DOHH2 (cell line): ENCODE measurements around the gene SRP14.

Source experiments
- H3F3A ChIP-seq: fragments of 200-600 bp; sonication (generic), shearing (Covaris generic); 2 replicates; pipeline ENCODE4 v1.6.0; 2016; ENCODE audit warnings: antibody characterized with exemption, mild to moderate bottlenecking; ENCODE audit not compliant: control insufficient read depth, insufficient read depth
- H3K27ac ChIP-seq: fragments of 200-600 bp; sonication (generic); 2 replicates; pipeline ENCODE4 v1.5.1; 2014; ENCODE audit warnings: low read depth, mild to moderate bottlenecking, low read length, moderate library complexity
- H3K27me3 ChIP-seq: fragments of 200-600 bp; sonication (generic); 2 replicates; pipeline ENCODE4 v1.6.1; 2014; ENCODE audit warnings: mild to moderate bottlenecking, low read length, mixed read lengths; ENCODE audit not compliant: control insufficient read depth
- H3K36me3 ChIP-seq: fragments of 200-600 bp; sonication (generic); 2 replicates; pipeline ENCODE4 v1.6.1; 2014; ENCODE audit warnings: mild to moderate bottlenecking, low read length, moderate library complexity, mixed read lengths; ENCODE audit not compliant: control insufficient read depth
- H3K4me1 ChIP-seq: fragments of 200-600 bp; sonication (generic); 2 replicates; pipeline ENCODE4 v1.6.1; 2014; ENCODE audit warnings: mild to moderate bottlenecking, low read length, mixed read lengths; ENCODE audit not compliant: control insufficient read depth
- H3K4me2 ChIP-seq: fragments of 200-600 bp; sonication (generic); 2 replicates; pipeline ENCODE4 v1.6.0; 2014; ENCODE audit warnings: mild to moderate bottlenecking, low read length, moderate library complexity
- H3K4me3 ChIP-seq: fragments of 200-600 bp; sonication (generic); 2 replicates; pipeline ENCODE4 v1.5.1; 2014; ENCODE audit warnings: mild to moderate bottlenecking, low read length, mixed read lengths
- H3K79me2 ChIP-seq: fragments of 200-600 bp; sonication (generic); 2 replicates; pipeline ENCODE4 v1.6.1; 2014; ENCODE audit warnings: mild to moderate bottlenecking, low read length, mixed read lengths; ENCODE audit not compliant: control insufficient read depth
- H3K9me2 ChIP-seq: fragments of 200-600 bp; sonication (generic); replicated peaks from 2 replicates; pipeline ENCODE4 v1.6.1; 2014; ENCODE audit warnings: mild to moderate bottlenecking, low read length, mixed read lengths; ENCODE audit not compliant: control insufficient read depth
- H3K9me3 ChIP-seq: fragments of 200-600 bp; sonication (generic); 2 replicates; pipeline ENCODE4 v1.6.1; 2014; ENCODE audit warnings: antibody characterized with exemption, low read length, mixed read lengths; ENCODE audit not compliant: control insufficient read depth, insufficient read depth
- H4K20me1 ChIP-seq: fragments of 200-600 bp; sonication (generic); 2 replicates; pipeline ENCODE4 v1.6.0; 2014; ENCODE audit warnings: low read depth, mild to moderate bottlenecking, antibody characterized with exemption, low read length, moderate library complexity; ENCODE audit not compliant: control insufficient read depth, insufficient read depth
- CTCF ChIP-seq: fragments of 200-600 bp; sonication (generic); IDR thresholded peaks from one replicate; pipeline ENCODE4 v1.5.1; 2014; ENCODE audit warnings: antibody characterized with exemption, mild to moderate bottlenecking, low read depth, low read length; ENCODE audit not compliant: poor library complexity, severe bottlenecking
- EZH2phosphoT487 ChIP-seq: fragments of 200-600 bp; sonication (generic); IDR thresholded peaks from 2 replicates; pipeline ENCODE4 v1.6.1; 2017; ENCODE audit warnings: borderline replicate concordance, mild to moderate bottlenecking, antibody characterized with exemption, low read length, moderate library complexity, mixed read lengths

The SRP14 gene

GRCh38 chr15:40082195-40082883 lies 43.4 kb upstream of the SRP14 start:
- Histone ChIP-seq H3K79me2 (no peaks in the 10 kb centered on the region), H3K4me2 (peak overlapping the region; percentile 83), H4K20me1 (no peaks in the 10 kb centered on the region), H3K27me3 (no peaks in the 10 kb centered on the region), H3K4me3 (peak overlapping the region; percentile 64), H3K27ac (peak overlapping the region; percentile 79), H3K4me1 (peaks cover 58% of the 10 kb centered on the region), H3K9me3 (no peaks in the 10 kb centered on the region), H3K9me2 (no peaks in the 10 kb centered on the region), H3K36me3 (no peaks in the 10 kb centered on the region), H3F3A (peaks cover 24% of the 10 kb centered on the region)
- TF ChIP-seq CTCF = no peak
- no peak for TF ChIP-seq EZH2phosphoT487

GRCh38 chr15:40081691-40082194 lies 42.8 kb upstream of the SRP14 start:
- no peaks in the 10 kb centered on the region for H3K27me3 ChIP-seq
- H3K4me1 ChIP-seq = peaks cover 52% of the 10 kb centered on the region
- peak overlapping the region; percentile 79 for H3K27ac ChIP-seq
- no peaks in the 10 kb centered on the region for H3K79me2 ChIP-seq
- H3F3A ChIP-seq = peaks cover 24% of the 10 kb centered on the region
- H4K20me1 ChIP-seq = no peaks in the 10 kb centered on the region
- H3K9me3 ChIP-seq = no peaks in the 10 kb centered on the region
- H3K4me2 ChIP-seq = peak overlapping the region; percentile 83
- H3K9me2 ChIP-seq = no peaks in the 10 kb centered on the region
- no peaks in the 10 kb centered on the region for H3K36me3 ChIP-seq
- no peak for TF ChIP-seq CTCF
- TF ChIP-seq EZH2phosphoT487 = no peak
- peak overlapping the region; percentile 64 for H3K4me3 ChIP-seq

GRCh38 chr15:40080847-40081246 lies 41.9 kb upstream of the SRP14 start:
- H3F3A ChIP-seq = peaks cover 28% of the 10 kb centered on the region
- H3K79me2 ChIP-seq = no peaks in the 10 kb centered on the region
- H3K9me3 ChIP-seq = no peaks in the 10 kb centered on the region
- no peak overlapping the region for H3K4me3 ChIP-seq
- no peaks in the 10 kb centered on the region for H3K27me3 ChIP-seq
- H3K36me3 ChIP-seq = no peaks in the 10 kb centered on the region
- H4K20me1 ChIP-seq = no peaks in the 10 kb centered on the region
- peaks cover 48% of the 10 kb centered on the region for H3K4me1 ChIP-seq
- TF ChIP-seq CTCF (no peak), EZH2phosphoT487 (no peak)
- 0 out of 2 replicates have a peak overlapping the region, but pooled peaks have one; percentile 79 for H3K27ac ChIP-seq
- peak overlapping the region; percentile 83; the same call in 1 of the 2 replicates for H3K4me2 ChIP-seq
- no peaks in the 10 kb centered on the region for H3K9me2 ChIP-seq
